ENCODE measurements around the gene ANKRD13D. TPM values are rescaled to one million over a fixed set of nuclear protein-coding genes. Genes with fewer than 3 reads are reported as not detected.

The ANKRD13D gene
- total and polyA plus RNA-seq, 8 donors, result 9.8 to 60.7 (median 14.9) TPM

DNA sequence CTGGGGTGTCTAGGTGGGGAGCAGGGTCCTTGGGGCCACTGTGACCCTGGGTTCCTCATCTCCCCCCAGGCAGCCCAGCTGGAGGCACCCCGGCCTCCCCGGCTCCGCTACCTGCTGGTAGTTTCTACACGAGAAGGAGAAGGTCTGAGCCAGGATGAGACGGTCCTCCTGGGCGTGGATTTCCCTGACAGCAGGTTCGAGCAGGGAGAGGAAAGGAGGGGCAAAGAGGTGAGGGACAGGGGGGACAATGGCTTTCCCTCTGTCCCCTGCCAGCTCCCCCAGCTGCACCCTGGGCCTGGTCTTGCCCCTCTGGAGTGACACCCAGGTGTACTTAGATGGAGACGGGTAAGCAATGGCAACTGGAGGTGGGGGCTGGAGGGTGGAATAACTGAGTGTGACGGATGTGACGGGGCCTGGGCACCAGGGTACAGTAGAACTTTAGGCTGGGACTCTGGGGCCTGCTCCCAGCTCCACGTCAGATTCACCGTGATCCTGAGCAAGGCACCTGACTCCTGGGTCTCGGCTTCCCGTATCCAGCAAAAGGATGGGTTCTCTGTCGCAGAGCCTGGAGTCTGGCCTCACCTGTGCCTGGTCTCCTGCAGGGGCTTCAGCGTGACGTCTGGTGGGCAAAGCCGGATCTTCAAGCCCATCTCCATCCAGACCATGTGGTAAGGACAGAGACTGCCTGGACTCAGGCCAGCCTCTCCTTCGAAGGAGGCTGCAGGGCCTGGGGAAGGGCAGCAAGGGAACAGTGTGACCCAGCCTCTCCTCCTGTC is 17.9 kb downstream of the ANKRD13D start:
- FAIRE-seq (no peak), DNase-seq (peak in 1 of 6 donors; percentile 28), ATAC-seq (no peak)
- H3K36me3 ChIP-seq, result peaks cover 0 to 15% (median 0%) of the 10 kb centered on the region in 3 donors
- 93 to 94% methylated on average over 19 of the region's 19 CpGs for WGBS, 2 donors
- no peak overlapping the region for H3K4me3 ChIP-seq
- TF ChIP-seq, protein P1, sequence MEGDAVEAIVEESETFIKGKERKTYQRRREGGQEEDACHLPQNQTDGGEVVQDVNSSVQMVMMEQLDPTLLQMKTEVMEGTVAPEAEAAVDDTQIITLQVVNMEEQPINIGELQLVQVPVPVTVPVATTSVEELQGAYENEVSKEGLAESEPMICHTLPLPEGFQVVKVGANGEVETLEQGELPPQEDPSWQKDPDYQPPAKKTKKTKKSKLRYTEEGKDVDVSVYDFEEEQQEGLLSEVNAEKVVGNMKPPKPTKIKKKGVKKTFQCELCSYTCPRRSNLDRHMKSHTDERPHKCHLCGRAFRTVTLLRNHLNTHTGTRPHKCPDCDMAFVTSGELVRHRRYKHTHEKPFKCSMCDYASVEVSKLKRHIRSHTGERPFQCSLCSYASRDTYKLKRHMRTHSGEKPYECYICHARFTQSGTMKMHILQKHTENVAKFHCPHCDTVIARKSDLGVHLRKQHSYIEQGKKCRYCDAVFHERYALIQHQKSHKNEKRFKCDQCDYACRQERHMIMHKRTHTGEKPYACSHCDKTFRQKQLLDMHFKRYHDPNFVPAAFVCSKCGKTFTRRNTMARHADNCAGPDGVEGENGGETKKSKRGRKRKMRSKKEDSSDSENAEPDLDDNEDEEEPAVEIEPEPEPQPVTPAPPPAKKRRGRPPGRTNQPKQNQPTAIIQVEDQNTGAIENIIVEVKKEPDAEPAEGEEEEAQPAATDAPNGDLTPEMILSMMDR (IDR thresholded peaks at IDR 0.05), result no peak
- peaks cover 0 to 7% (median 7%) of the 10 kb centered on the region in 3 donors for H3K4me1 ChIP-seq
- no peaks in the 10 kb centered on the region for H3K9me3 ChIP-seq
- H3K27me3 ChIP-seq, result no peaks in the 10 kb centered on the region
- intact Hi-C loops (cut with DNase I), result no loop called here
- no peak overlapping the region for H3K27ac ChIP-seq

DNA sequence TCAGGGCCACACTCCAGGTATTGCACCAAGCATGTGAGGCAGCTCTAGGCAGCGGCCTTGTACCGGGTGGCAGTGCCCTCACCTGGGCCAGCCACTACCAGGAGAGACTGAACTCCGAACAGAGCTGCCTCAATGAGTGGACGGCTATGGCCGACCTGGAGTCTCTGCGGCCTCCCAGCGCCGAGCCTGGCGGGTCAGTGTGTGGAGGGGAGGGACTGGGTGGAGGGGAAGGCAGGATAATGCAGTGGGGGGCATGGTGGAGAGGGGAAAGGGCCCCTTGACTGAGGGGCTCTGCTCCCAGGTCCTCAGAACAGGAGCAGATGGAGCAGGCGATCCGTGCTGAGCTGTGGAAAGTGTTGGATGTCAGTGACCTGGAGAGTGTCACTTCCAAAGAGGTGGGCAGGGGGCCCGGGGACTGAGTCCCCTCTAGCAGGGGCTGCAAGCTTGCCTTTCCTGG is 18.5 kb downstream of the ANKRD13D start:
- DNase-seq, result no peak

DNA sequence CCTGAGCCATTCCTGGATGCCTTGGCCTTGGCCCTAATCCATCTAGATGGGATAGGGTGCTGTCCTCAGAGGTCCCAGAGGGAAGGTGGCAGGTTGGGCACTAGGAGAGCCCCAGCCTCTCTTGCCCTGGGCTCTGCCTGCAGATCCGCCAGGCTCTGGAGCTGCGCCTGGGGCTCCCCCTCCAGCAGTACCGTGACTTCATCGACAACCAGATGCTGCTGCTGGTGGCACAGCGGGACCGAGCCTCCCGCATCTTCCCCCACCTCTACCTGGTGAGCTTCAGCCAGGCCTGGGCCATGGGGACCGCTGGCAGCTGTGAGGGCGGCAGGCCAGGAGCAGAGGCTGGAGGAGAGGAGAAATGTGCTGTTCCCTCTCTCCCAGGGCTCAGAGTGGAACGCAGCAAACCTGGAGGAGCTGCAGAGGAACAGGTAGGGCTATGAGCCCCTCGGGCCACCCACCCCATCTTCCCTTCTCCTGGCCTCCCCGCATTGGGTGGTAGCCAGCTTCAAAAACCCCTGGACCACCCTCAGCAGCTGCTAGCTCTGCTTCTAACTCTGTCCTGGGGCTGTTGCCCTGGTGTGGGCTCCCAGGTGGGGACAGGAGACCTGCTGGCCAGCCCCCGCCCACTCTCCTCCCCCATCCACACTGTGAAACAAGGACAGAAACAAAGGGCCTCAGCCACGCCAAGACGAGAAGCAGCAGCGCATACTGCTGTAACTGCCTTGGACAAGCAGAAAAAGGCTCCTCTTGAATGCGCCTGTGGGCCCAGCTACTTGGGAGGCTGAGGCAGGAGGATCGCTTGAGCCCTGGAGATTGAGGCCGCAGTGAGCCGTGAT is 19.1 kb downstream of the ANKRD13D start:
- no peak overlapping the region for H3K27ac ChIP-seq
- no peaks in the 10 kb centered on the region for H3K9me3 ChIP-seq
- FAIRE-seq (no peak), DNase-seq (peak in 2 of 6 donors; percentile 22 to 65), ATAC-seq (no peak)
- no peaks in the 10 kb centered on the region for H3K27me3 ChIP-seq
- TF ChIP-seq, protein P1 (IDR thresholded peaks at IDR 0.05), result no peak
- peaks cover 0 to 7% (median 0%) of the 10 kb centered on the region in 3 donors for H3K4me1 ChIP-seq
- intact Hi-C loops (cut with DNase I), result no loop called here
- no peak overlapping the region for H3K4me3 ChIP-seq
- 95 to 97% methylated on average over 19 to 20 of the region's 20 CpGs for WGBS, 2 donors
- peaks cover 0 to 15% (median 0%) of the 10 kb centered on the region in 3 donors for H3K36me3 ChIP-seq

More for the DNA sequence above, 18.5 kb downstream of the ANKRD13D start:
- Histone ChIP-seq H3K27ac (no peak overlapping the region), H3K4me3 (no peak overlapping the region), H3K4me1 (peaks cover 0 to 7% (median 3%) of the 10 kb centered on the region in 3 donors), H3K9me3 (no peaks in the 10 kb centered on the region), H3K36me3 (peaks cover 0 to 15% (median 0%) of the 10 kb centered on the region in 3 donors), H3K27me3 (no peaks in the 10 kb centered on the region)
- ATAC-seq, result no peak
- WGBS, 2 donors, result 86 to 93% methylated on average over 12 of the region's 12 CpGs
- FAIRE-seq, result no peak
- TF ChIP-seq, protein P1 (IDR thresholded peaks at IDR 0.05), result no peak
- intact Hi-C loops (cut with DNase I), result no loop called here

DNA sequence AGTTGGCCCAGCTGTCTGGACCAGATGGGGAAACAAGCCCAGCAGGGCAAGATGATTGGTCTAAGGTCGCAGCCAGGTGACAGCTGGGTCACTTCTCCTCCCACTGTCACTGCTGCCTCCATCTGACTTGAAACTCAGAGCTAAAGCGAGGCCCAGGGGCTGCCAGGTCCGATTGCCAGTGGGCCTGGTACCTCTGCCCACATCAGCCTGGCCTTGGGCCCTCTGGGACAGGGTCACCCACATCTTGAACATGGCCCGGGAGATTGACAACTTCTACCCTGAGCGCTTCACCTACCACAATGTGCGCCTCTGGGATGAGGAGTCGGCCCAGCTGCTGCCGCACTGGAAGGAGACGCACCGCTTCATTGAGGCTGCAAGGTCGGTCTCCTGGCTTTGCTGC is 20.1 kb downstream of the ANKRD13D start:
- TF ChIP-seq, protein P1 (IDR thresholded peaks at IDR 0.05), result no peak
- FAIRE-seq (no peak), ATAC-seq (no peak), DNase-seq (no peak)
- intact Hi-C loops (cut with DNase I), result no loop called here
- peaks cover 0 to 6% (median 0%) of the 10 kb centered on the region in 3 donors for H3K4me1 ChIP-seq
- H3K27me3 ChIP-seq, result no peaks in the 10 kb centered on the region
- H3K36me3 ChIP-seq, result peaks cover 0 to 15% (median 0%) of the 10 kb centered on the region in 3 donors
- no peak overlapping the region for H3K27ac ChIP-seq
- H3K9me3 ChIP-seq, result no peaks in the 10 kb centered on the region
- 95 to 96% methylated on average over 11 of the region's 11 CpGs for WGBS, 2 donors
- H3K4me3 ChIP-seq, result no peak overlapping the region
